Measurements from ENCODE around the gene ATP10A. TPM values are rescaled to one million over a fixed set of nuclear protein-coding genes. Genes with fewer than 3 reads are reported as not detected.
"Not testable (repeated sequence)": the region's sequence is repeated elsewhere in the genome, so short reads cannot be mapped to it uniquely, and the experiment has no call there.

ATP10A gene
- total and polyA plus RNA-seq, 5 experiments from 2014 or later = 5.2 to 59.1 (median 18.1) TPM

GRCh38 chr15:25783607-25784540, 79.3 kb downstream of the ATP10A start:
- H3K4me1 Mint-ChIP-seq = peaks cover 24 to 52% (median 43%) of the 10 kb centered on the region in 4 donors
- peak overlapping the region in 1 of 10 donors; percentile 54 for H3K4me3 Mint-ChIP-seq
- no peaks in the 10 kb centered on the region for H3K9me3 Mint-ChIP-seq
- no peaks in the 10 kb centered on the region for H3K27me3 Mint-ChIP-seq
- H3K36me3 Mint-ChIP-seq = peaks cover 0 to 21% (median 3%) of the 10 kb centered on the region in 3 donors
- POLR2A ChIA-PET = interaction anchor here (1.0 to 2.9 kb wide), 6 partner anchors 63 to 150 kb away, joined by 3 to 24 read pairs (median 3); partner anchors contain the start of gene ATP10A
- peak in 9 of 10 donors; percentile 19 to 74 (median 43) for DNase-seq
- H3K27ac Mint-ChIP-seq = peak overlapping the region in 6 of 10 donors; percentile 4 to 84 (median 70)
- ATAC-seq = peak; percentile 53 to 56

- Mint-ChIP-seq H3K27me3 (no peaks in the 10 kb centered on the region), H3K36me3 (peaks cover 0 to 27% (median 3%) of the 10 kb centered on the region in 3 donors), H3K27ac (peak overlapping the region in 5 of 10 donors; percentile 3 to 84 (median 56)), H3K9me3 (no peaks in the 10 kb centered on the region), H3K4me3 (no peak overlapping the region), H3K4me1 (peaks cover 23 to 52% (median 43%) of the 10 kb centered on the region in 4 donors)
- ATAC-seq (no peak), DNase-seq (no peak)
- POLR2A ChIA-PET = interaction anchor here (1.0 to 2.9 kb wide), 6 partner anchors 64 to 151 kb away, joined by 3 to 24 read pairs (median 3); partner anchors contain the start of gene ATP10A
These were observed 80.0 kb downstream of the ATP10A start for GRCh38 chr15:25783134-25783533.

GRCh38 chr15:25780479-25781255, 82.5 kb downstream of the ATP10A start:
- POLR2A ChIA-PET = no interaction called here
- peak overlapping the region in 1 of 10 donors; percentile 4 for H3K4me3 Mint-ChIP-seq
- H3K4me1 Mint-ChIP-seq = peaks cover 23 to 44% (median 41%) of the 10 kb centered on the region in 4 donors
- peaks cover 0 to 41% (median 3%) of the 10 kb centered on the region in 3 donors for H3K36me3 Mint-ChIP-seq
- H3K27me3 Mint-ChIP-seq = no peaks in the 10 kb centered on the region
- no peaks in the 10 kb centered on the region for H3K9me3 Mint-ChIP-seq
- no peak for ATAC-seq
- no peak overlapping the region for H3K27ac Mint-ChIP-seq
- no peak for DNase-seq

GRCh38 chr15:25778161-25778560, 85.0 kb downstream of the ATP10A start:
- Mint-ChIP-seq H3K27ac (peak overlapping the region in 3 of 10 donors; percentile 9 to 58 (median 13)), H3K36me3 (peaks cover 0 to 54% (median 3%) of the 10 kb centered on the region in 3 donors), H3K9me3 (no peaks in the 10 kb centered on the region), H3K27me3 (no peaks in the 10 kb centered on the region), H3K4me3 (peak overlapping the region in 7 of 10 donors; percentile 17 to 55 (median 37)), H3K4me1 (peaks cover 15 to 43% (median 28%) of the 10 kb centered on the region in 4 donors)
- no peak for DNase-seq
- ATAC-seq = no peak
- POLR2A ChIA-PET = no interaction called here

GRCh38 chr15:25777037-25777436, 86.1 kb downstream of the ATP10A start:
- H3K27me3 Mint-ChIP-seq = no peaks in the 10 kb centered on the region
- H3K36me3 Mint-ChIP-seq = peaks cover 0 to 63% (median 3%) of the 10 kb centered on the region in 3 donors
- peaks cover 16 to 41% (median 27%) of the 10 kb centered on the region in 4 donors for H3K4me1 Mint-ChIP-seq
- H3K4me3 Mint-ChIP-seq = no peak overlapping the region
- H3K9me3 Mint-ChIP-seq = no peaks in the 10 kb centered on the region
- DNase-seq = no peak
- POLR2A ChIA-PET = interaction anchor here (1.0 kb wide), 1 partner anchor 85 kb away, joined by 3 read pairs; no protein-coding TSS in a partner anchor
- H3K27ac Mint-ChIP-seq = peak overlapping the region in 2 of 10 donors; percentile 33 to 58
- no peak for ATAC-seq

- Mint-ChIP-seq H3K4me1 (peaks cover 13 to 41% (median 30%) of the 10 kb centered on the region in 4 donors), H3K36me3 (peaks cover 0 to 57% (median 3%) of the 10 kb centered on the region in 3 donors), H3K27me3 (no peaks in the 10 kb centered on the region), H3K4me3 (no peak overlapping the region), H3K27ac (peak overlapping the region in 1 of 10 donors; percentile 24), H3K9me3 (no peaks in the 10 kb centered on the region)
- POLR2A ChIA-PET = no interaction called here
- ATAC-seq = no peak
- DNase-seq = no peak
These were observed 86.9 kb downstream of the ATP10A start for GRCh38 chr15:25776071-25776746.

GRCh38 chr15:25775317-25775912, 87.7 kb downstream of the ATP10A start:
- H3K4me3 Mint-ChIP-seq = no peak overlapping the region
- POLR2A ChIA-PET = no interaction called here
- H3K4me1 Mint-ChIP-seq = peaks cover 13 to 41% (median 31%) of the 10 kb centered on the region in 4 donors
- H3K27me3 Mint-ChIP-seq = no peaks in the 10 kb centered on the region
- DNase-seq = no peak
- no peak for ATAC-seq
- H3K36me3 Mint-ChIP-seq = peaks cover 0 to 54% (median 3%) of the 10 kb centered on the region in 3 donors
- no peak overlapping the region for H3K27ac Mint-ChIP-seq
- H3K9me3 Mint-ChIP-seq = no peaks in the 10 kb centered on the region

GRCh38 chr15:25774871-25775270, 88.3 kb downstream of the ATP10A start:
- H3K4me1 Mint-ChIP-seq = peaks cover 13 to 40% (median 31%) of the 10 kb centered on the region in 4 donors
- POLR2A ChIA-PET = no interaction called here

GRCh38 chr15:25773248-25773647, 89.9 kb downstream of the ATP10A start:
- DNase-seq = no peak
- Mint-ChIP-seq H3K4me3 (no peak overlapping the region), H3K36me3 (peaks cover 0 to 49% (median 0%) of the 10 kb centered on the region in 3 donors), H3K9me3 (no peaks in the 10 kb centered on the region), H3K27ac (peak overlapping the region in 1 of 10 donors; percentile 18), H3K27me3 (no peaks in the 10 kb centered on the region), H3K4me1 (peaks cover 8 to 24% (median 22%) of the 10 kb centered on the region in 4 donors)
- POLR2A ChIA-PET = no interaction called here
- no peak for ATAC-seq

More at GRCh38 chr15:25774871-25775270, 88.3 kb downstream of the ATP10A start:
- Mint-ChIP-seq H3K9me3 (no peaks in the 10 kb centered on the region), H3K36me3 (peaks cover 0 to 50% (median 3%) of the 10 kb centered on the region in 3 donors), H3K27ac (no peak overlapping the region), H3K4me3 (no peak overlapping the region), H3K27me3 (no peaks in the 10 kb centered on the region)
- no peak for ATAC-seq
- no peak for DNase-seq

GRCh38 chr15:25772500-25772899, 90.6 kb downstream of the ATP10A start:
- DNase-seq (no peak), ATAC-seq (no peak)
- Mint-ChIP-seq H3K36me3 (peaks cover 0 to 48% (median 0%) of the 10 kb centered on the region in 3 donors), H3K9me3 (no peaks in the 10 kb centered on the region), H3K4me3 (no peak overlapping the region), H3K4me1 (peaks cover 6 to 21% (median 19%) of the 10 kb centered on the region in 4 donors), H3K27ac (peak overlapping the region in 1 of 10 donors; percentile 29), H3K27me3 (no peaks in the 10 kb centered on the region)
- POLR2A ChIA-PET = no interaction called here

- H3K27me3 Mint-ChIP-seq, POLR2A ChIA-PET, H3K9me3 Mint-ChIP-seq, H3K4me3 Mint-ChIP-seq, DNase-seq, ATAC-seq: not testable (repeated sequence)
- peaks cover 0 to 49% (median 3%) of the 10 kb centered on the region in 3 donors for H3K36me3 Mint-ChIP-seq
- H3K4me1 Mint-ChIP-seq = peaks cover 6 to 20% (median 19%) of the 10 kb centered on the region in 4 donors
- peak overlapping the region in 2 of 10 donors; percentile 29 to 53 for H3K27ac Mint-ChIP-seq
These were observed 91.4 kb downstream of the ATP10A start for GRCh38 chr15:25771736-25772135.

Data from naive thymus-derived CD8-positive, alpha-beta T cell (primary cell).